ENCODE results near the gene SEC16A.

DNA sequence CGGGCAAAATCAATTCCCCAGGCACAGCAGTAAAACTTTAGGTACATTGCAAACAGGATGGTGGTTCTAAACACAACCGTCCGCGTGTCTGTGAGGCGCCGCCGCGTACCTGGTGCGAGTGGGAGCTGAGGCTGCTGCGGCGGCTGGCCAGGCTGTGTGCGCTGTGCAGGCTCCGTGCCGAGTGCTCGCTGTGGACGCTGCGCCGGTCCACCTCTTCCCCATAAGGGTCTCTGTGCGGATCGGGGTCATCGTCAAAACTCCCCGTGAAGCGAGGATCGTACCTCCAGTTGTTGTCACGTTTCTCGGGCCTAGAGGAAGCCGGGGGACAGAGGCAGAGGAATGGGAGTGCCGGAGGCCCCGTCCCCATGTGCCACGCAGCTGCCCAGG is 16.7 kb downstream of the SEC16A start:
- TF ChIP-seq, protein P1, sequence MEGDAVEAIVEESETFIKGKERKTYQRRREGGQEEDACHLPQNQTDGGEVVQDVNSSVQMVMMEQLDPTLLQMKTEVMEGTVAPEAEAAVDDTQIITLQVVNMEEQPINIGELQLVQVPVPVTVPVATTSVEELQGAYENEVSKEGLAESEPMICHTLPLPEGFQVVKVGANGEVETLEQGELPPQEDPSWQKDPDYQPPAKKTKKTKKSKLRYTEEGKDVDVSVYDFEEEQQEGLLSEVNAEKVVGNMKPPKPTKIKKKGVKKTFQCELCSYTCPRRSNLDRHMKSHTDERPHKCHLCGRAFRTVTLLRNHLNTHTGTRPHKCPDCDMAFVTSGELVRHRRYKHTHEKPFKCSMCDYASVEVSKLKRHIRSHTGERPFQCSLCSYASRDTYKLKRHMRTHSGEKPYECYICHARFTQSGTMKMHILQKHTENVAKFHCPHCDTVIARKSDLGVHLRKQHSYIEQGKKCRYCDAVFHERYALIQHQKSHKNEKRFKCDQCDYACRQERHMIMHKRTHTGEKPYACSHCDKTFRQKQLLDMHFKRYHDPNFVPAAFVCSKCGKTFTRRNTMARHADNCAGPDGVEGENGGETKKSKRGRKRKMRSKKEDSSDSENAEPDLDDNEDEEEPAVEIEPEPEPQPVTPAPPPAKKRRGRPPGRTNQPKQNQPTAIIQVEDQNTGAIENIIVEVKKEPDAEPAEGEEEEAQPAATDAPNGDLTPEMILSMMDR (IDR thresholded peaks at IDR 0.05; ENCODE audit: insufficient read depth, low read length) = no peak
- TF ChIP-seq REST (IDR thresholded peaks at IDR 0.05; ENCODE audit: insufficient replicate concordance, low read depth) (no peak), GABPA (IDR thresholded peaks at IDR 0.05; ENCODE audit: low read depth) (no peak)
